HG03457 (cell line): Measurements from ENCODE around the gene B4GALNT4.
"Not testable (repeated sequence)": the region's sequence is repeated elsewhere in the genome, so short reads cannot be mapped to it uniquely, and the experiment has no call there.

Experiments
- ATAC-seq: cut with Tn5 transposase; IDR thresholded peaks from one replicate; pipeline ENCODE4 v1.9.1; 2021; ENCODE audit warnings: moderate number of reproducible peaks; ENCODE audit not compliant: unreplicated experiment

Gene B4GALNT4

GRCh38 chr11:418343-419247, 49.3 kb downstream of the B4GALNT4 start:
- no peak for ATAC-seq

GRCh38 chr11:419248-420005, 50.1 kb downstream of the B4GALNT4 start:
- no peak for ATAC-seq

- ATAC-seq = no peak
Observed at GRCh38 chr11:420054-420910, 51.0 kb downstream of the B4GALNT4 start.

- ATAC-seq = no peak
Observed at GRCh38 chr11:420911-421321, 51.6 kb downstream of the B4GALNT4 start.

GRCh38 chr11:422249-422656, 53.0 kb downstream of the B4GALNT4 start:
- ATAC-seq = no peak

GRCh38 chr11:424232-424631, 54.9 kb downstream of the B4GALNT4 start:
- no peak for ATAC-seq

GRCh38 chr11:424766-425165, 55.5 kb downstream of the B4GALNT4 start:
- ATAC-seq = not testable (repeated sequence)

GRCh38 chr11:425301-425700, 56.0 kb downstream of the B4GALNT4 start:
- ATAC-seq = no peak

- ATAC-seq = no peak
Observed at GRCh38 chr11:426851-427250, 57.6 kb downstream of the B4GALNT4 start.

- ATAC-seq = no peak
Observed at GRCh38 chr11:428295-428694, 59.0 kb downstream of the B4GALNT4 start.

GRCh38 chr11:429391-429790, 60.1 kb downstream of the B4GALNT4 start:
- no peak for ATAC-seq

- ATAC-seq = no peak
Observed at GRCh38 chr11:429931-430456, 60.7 kb downstream of the B4GALNT4 start.
